Activated T-helper 1 cell treated with Interleukin-2 at 50 U/mL for 16 hours (primary cell): ENCODE results near the gene AARSD1.
A peak's percentile ranks its signal among the peaks of the same experiment; 100 is the strongest.
"Not testable (repeated sequence)": the region's sequence is repeated elsewhere in the genome, so short reads cannot be mapped to it uniquely, and the experiment has no call there.

Source experiments
- DNase-seq: peaks from one replicate; pipeline ENCODE4 v3.0.0-alpha.2; 2020; ENCODE audit warnings: low read depth

AARSD1 gene

GRCh38 chr17:42964161-42964932, at the start of gene AARSD1:
Gene AARSD1, minus strand, starts transcription at chr17:42964454. Its CDS starts 14 bp downstream, at chr17:42964440.
- DNase-seq: peak; percentile 80

- DNase-seq: no peak
These were observed 49.0 kb upstream of the AARSD1 start for GRCh38 chr17:43013296-43013695.

GRCh38 chr17:43011728-43012472, 47.6 kb upstream of the AARSD1 start:
- no peak for DNase-seq

- DNase-seq: no peak
These were observed 46.5 kb upstream of the AARSD1 start for GRCh38 chr17:43010667-43011308.

GRCh38 chr17:43006639-43007551, 42.6 kb upstream of the AARSD1 start, which contains the start of gene IFI35:
Gene IFI35, plus strand, starts transcription at chr17:43006784. Its CDS starts 164 bp downstream, at chr17:43006948.
- DNase-seq: peak; percentile 76

GRCh38 chr17:43003542-43004172, 39.4 kb upstream of the AARSD1 start:
- DNase-seq: no peak

GRCh38 chr17:43000894-43001293, 36.6 kb upstream of the AARSD1 start:
- DNase-seq: not testable (repeated sequence)

GRCh38 chr17:42999003-42999525, 34.8 kb upstream of the AARSD1 start:
- no peak for DNase-seq

GRCh38 chr17:42997984-42998938, 34.0 kb upstream of the AARSD1 start, which contains the start of gene RPL27:
Gene RPL27, plus strand, starts transcription at chr17:42998419. Its CDS starts 332 bp downstream, at chr17:42998751.
- peak; percentile 94 for DNase-seq

GRCh38 chr17:42997390-42997983, 33.2 kb upstream of the AARSD1 start:
- DNase-seq: no peak

- not testable (repeated sequence) for DNase-seq
These were observed 29.7 kb upstream of the AARSD1 start for GRCh38 chr17:42993913-42994312.

GRCh38 chr17:42992872-42993271, 28.6 kb upstream of the AARSD1 start:
- no peak for DNase-seq

- DNase-seq: no peak
These were observed 27.2 kb upstream of the AARSD1 start for GRCh38 chr17:42991471-42991870.

GRCh38 chr17:42989726-42990652, 25.7 kb upstream of the AARSD1 start:
- no peak for DNase-seq

GRCh38 chr17:42989141-42989540, 24.9 kb upstream of the AARSD1 start:
- no peak for DNase-seq

- no peak for DNase-seq
These were observed 21.0 kb upstream of the AARSD1 start for GRCh38 chr17:42985225-42985624.

GRCh38 chr17:42982266-42982665, 18.0 kb upstream of the AARSD1 start:
- no peak for DNase-seq
